ENCODE results near the gene SPA17.

- TF ChIP-seq POLR2A (IDR thresholded peaks at IDR 0.05; ENCODE audit: low read depth, low read length) (no peak), TAF1 (IDR thresholded peaks at IDR 0.05; ENCODE audit: borderline replicate concordance, low read depth, low read length) (no peak)
Observed at GRCh38 chr11:124724979-124725718, 51.4 kb downstream of the SPA17 start.
